Osteoblast (primary cell): ENCODE results near the gene CHSY1. TPM values are rescaled to one million over a fixed set of nuclear protein-coding genes. Genes with fewer than 3 reads are reported as not detected.
A peak's percentile ranks its signal among the peaks of the same experiment; 100 is the strongest.
"Not testable (repeated sequence)": the region's sequence is repeated elsewhere in the genome, so short reads cannot be mapped to it uniquely, and the experiment has no call there.

Source experiments
- DNase-seq: peaks from one replicate; pipeline ENCODE4 v3.0.0; 2011; ENCODE audit warnings: low spot score, mixed read lengths; ENCODE audit not compliant: insufficient read length; ENCODE audit errors: missing footprints
- H2AFZ ChIP-seq: 2 replicates; pipeline ENCODE4 v1.6.0; 2011; ENCODE audit warnings: mild to moderate bottlenecking, low read length
- H3K27ac ChIP-seq: 2 replicates; pipeline ENCODE4 v1.5.1; 2011; ENCODE audit warnings: mild to moderate bottlenecking, low read depth, low read length, moderate library complexity
- H3K27me3 ChIP-seq: 2 replicates; pipeline ENCODE4 v1.6.0; 2012; ENCODE audit warnings: mild to moderate bottlenecking, control low read depth, inconsistent platforms, low read length, moderate library complexity; ENCODE audit not compliant: insufficient read depth
- H3K36me3 ChIP-seq: 2 replicates; pipeline ENCODE4 v1.5.1; 2011; ENCODE audit warnings: mild to moderate bottlenecking, low read length, control low read depth, moderate library complexity; ENCODE audit not compliant: insufficient read depth
- H3K4me1 ChIP-seq: 2 replicates; pipeline ENCODE4 v1.5.1; 2011; ENCODE audit warnings: mild to moderate bottlenecking, low read length, control low read depth, moderate library complexity; ENCODE audit not compliant: insufficient read depth
- H3K4me2 ChIP-seq: 2 replicates; pipeline ENCODE4 v1.6.0; 2011; ENCODE audit warnings: mild to moderate bottlenecking, low read length; ENCODE audit not compliant: insufficient read depth
- H3K4me3 ChIP-seq: fragments of 200-600 bp; sonication (generic); 3 replicates; pipeline ENCODE4 v1.5.1; 2012; ENCODE audit warnings: mild to moderate bottlenecking, low read length, inconsistent platforms; ENCODE audit not compliant: insufficient read depth
- H3K79me2 ChIP-seq: 2 replicates; pipeline ENCODE4 v1.6.0; 2012; ENCODE audit warnings: mild to moderate bottlenecking, low read length, control low read depth, inconsistent platforms; ENCODE audit not compliant: insufficient read depth
- H3K9me3 ChIP-seq: 2 replicates; pipeline ENCODE4 v1.5.1; 2011; ENCODE audit warnings: low read depth, low read length, control low read depth
- H4K20me1 ChIP-seq: 2 replicates; pipeline ENCODE4 v1.6.0; 2012; ENCODE audit warnings: mild to moderate bottlenecking, low read length, control low read depth; ENCODE audit not compliant: insufficient read depth
- total RNA-seq: library from RNA; depleted of rRNA; stranded (reverse); fragments of >200 nt; gene quantifications from 2 replicates; pipeline ENCODE4 v1.2.3, GENCODE V29; 2012
- TF ChIP-seq, protein P1 (sequence below): IDR thresholded peaks from 2 replicates; pipeline ENCODE4 v1.5.1; 2011; ENCODE audit warnings: mild to moderate bottlenecking, low read depth, low read length, moderate library complexity; ENCODE audit errors: extremely low read depth

The CHSY1 gene
- total RNA-seq, 1 donor, result 39.1 TPM

DNA sequence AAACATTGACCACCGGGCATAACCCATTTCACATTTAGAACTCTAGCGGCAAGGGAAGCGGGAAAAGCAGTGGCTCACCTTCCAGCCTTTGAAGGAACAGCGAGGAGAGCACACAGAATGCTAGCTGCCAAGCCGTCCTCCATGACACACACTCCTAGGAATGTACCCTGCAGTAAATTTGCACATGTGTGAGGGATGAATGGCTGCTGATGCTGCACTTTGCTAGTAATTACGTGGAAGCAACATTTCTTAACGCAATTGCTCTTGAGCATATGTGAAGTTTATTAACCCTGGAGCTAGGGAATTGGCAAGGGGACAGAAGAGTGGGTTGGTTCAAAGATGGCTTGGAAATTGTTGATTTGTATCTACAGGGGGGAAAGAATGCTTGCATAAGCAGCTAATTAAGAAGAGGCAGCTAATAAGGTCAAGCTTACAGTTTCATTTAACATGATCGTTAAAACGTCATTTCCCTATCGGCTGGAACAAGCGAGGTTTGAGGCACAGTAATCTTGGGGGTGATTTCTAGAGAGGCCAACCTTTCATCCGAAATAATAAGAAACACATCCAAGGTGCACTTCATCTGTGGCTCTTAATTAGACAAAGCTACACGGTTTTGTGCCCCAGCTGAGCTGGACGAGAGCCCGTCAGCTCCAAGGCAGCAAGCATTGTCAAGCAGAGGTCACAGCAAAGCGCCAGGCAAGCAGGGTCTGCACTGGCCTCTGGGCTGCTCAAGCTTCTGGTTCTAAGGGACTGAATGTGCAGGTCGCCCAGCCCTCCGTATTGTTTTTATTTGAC lies 123.4 kb downstream of the CHSY1 start:
- peak overlapping the region; percentile 100 for H3K27ac ChIP-seq
- TF ChIP-seq, protein P1, sequence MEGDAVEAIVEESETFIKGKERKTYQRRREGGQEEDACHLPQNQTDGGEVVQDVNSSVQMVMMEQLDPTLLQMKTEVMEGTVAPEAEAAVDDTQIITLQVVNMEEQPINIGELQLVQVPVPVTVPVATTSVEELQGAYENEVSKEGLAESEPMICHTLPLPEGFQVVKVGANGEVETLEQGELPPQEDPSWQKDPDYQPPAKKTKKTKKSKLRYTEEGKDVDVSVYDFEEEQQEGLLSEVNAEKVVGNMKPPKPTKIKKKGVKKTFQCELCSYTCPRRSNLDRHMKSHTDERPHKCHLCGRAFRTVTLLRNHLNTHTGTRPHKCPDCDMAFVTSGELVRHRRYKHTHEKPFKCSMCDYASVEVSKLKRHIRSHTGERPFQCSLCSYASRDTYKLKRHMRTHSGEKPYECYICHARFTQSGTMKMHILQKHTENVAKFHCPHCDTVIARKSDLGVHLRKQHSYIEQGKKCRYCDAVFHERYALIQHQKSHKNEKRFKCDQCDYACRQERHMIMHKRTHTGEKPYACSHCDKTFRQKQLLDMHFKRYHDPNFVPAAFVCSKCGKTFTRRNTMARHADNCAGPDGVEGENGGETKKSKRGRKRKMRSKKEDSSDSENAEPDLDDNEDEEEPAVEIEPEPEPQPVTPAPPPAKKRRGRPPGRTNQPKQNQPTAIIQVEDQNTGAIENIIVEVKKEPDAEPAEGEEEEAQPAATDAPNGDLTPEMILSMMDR, result no peak
- H3K4me3 ChIP-seq, result peak overlapping the region; percentile 12
- no peaks in the 10 kb centered on the region for H3K27me3 ChIP-seq
- H3K4me1 ChIP-seq, result peaks cover 43% of the 10 kb centered on the region
- H3K36me3 ChIP-seq, result no peaks in the 10 kb centered on the region
- DNase-seq, result peak; percentile 84
- no peaks in the 10 kb centered on the region for H4K20me1 ChIP-seq
- H3K9me3 ChIP-seq, result peaks cover 3% of the 10 kb centered on the region
- no peaks in the 10 kb centered on the region for H3K79me2 ChIP-seq
- H2AFZ ChIP-seq, result no peak overlapping the region
- H3K4me2 ChIP-seq, result peak overlapping the region; percentile 73

DNA sequence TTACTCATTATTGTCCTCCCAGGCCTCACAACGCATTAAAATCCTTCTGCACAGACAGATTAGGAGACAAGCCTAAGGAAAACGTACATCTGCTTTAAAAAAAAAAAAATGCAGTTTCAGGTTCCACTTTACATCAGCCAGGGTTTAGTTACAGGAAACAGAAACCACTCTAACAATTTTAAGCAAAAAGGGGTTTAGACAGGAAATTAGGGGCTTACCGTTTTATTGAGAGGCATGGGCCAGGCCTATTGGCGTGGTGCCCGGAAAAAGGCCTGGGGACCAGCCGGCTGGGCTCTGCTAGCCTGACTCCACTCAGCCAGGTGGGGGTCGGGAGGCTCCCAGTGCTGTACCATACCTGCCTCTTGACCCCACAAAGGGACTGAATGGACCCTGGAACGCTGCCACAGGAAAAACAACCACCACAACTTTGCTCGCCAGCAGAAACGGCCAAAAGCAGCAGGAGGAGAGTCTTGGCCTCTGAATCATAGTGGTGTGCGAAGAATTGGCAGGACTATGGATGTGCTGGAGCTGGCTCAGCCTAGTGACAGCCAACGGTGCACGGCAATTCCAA lies 124.3 kb downstream of the CHSY1 start:
- no peak overlapping the region for H2AFZ ChIP-seq
- peaks cover 47% of the 10 kb centered on the region for H3K4me1 ChIP-seq

DNA sequence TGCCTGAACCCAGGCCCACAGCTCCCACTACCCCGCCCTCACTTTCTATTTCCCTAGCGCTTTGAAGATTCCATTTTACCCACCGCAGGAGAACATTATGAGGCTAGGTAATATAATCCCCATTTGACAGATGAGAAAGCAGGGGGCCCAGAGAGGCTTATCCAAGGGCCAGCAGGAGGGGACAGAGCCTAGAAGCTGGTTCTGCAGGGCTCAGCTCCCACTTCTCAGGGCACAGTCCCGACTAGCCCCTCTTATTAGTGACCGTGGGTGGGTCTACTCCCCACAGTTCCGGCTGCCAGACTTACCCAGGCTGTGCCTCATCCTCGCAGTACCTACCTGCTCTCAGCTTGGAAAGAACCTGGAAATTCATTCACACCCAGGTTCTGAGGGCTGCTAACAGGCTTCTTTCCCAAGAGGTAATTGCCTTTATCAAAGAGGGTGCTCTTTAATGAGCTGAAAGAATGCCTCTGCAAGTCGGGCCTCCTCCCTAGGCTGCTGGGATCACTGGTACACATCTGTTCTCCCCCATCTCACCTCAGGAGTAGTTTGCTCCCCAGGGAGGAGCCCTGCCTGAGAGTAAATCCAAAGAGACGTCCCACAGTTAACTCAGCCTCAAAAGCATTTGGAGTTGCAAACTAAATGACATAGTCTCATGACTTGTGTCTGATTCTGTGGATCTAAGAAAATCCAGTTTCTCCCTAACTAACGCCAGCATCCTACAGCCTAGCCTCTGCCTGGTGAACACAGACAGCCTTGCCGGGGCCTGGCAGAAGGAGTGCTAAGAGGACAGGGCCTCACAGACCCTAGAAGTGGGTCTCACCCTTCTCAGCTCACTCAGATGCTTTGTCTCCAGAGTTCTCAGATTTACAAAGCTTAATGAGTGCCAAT lies 125.0 kb downstream of the CHSY1 start:
- Histone ChIP-seq H3K4me3 (peak overlapping the region; percentile 30), H3K9me3 (peaks cover 3% of the 10 kb centered on the region), H3K27ac (peak overlapping the region; percentile 100), H3K4me2 (peak overlapping the region; percentile 73), H3K79me2 (peaks cover 6% of the 10 kb centered on the region), H3K36me3 (no peaks in the 10 kb centered on the region), H3K4me1 (peaks cover 54% of the 10 kb centered on the region), H2AFZ (no peak overlapping the region), H3K27me3 (no peaks in the 10 kb centered on the region), H4K20me1 (no peaks in the 10 kb centered on the region)
- peak; percentile 91 for DNase-seq
- TF ChIP-seq, protein P1, result no peak

More for the DNA sequence above, 124.3 kb downstream of the CHSY1 start:
- Histone ChIP-seq H4K20me1 (no peaks in the 10 kb centered on the region), H3K27me3 (no peaks in the 10 kb centered on the region), H3K4me3 (peak overlapping the region; percentile 30), H3K36me3 (no peaks in the 10 kb centered on the region), H3K27ac (peak overlapping the region; percentile 100), H3K9me3 (peaks cover 3% of the 10 kb centered on the region), H3K4me2 (peak overlapping the region; percentile 73), H3K79me2 (no peaks in the 10 kb centered on the region)
- TF ChIP-seq, protein P1, result no peak
- DNase-seq, result peak; percentile 95

DNA sequence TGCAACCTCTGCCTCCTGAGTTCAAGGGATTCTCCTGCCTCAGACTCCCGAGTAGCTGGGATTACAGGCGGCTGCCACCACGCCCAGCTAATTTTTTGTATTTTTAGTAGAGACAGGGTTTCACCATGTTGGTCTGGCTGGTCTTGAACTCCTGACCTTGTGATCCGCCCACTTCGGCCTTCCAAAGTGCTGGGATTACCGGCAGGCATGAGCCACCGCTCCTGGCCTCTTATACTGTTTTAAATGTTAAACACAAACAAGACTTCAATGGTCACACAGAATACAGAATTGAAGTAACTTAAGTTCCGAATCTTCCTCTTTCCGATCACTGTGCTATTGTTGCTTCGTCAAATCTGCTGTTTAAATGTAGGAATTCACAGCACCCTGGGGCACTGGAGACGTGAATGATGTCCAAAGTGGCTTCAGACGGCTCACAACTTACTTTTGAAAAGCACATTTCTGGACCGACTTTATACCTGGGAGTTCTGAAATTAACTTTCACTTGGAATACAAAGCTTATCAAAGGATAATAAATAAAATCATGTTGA lies 125.9 kb downstream of the CHSY1 start:
- not testable (repeated sequence) for H3K4me2 ChIP-seq, H3K9me3 ChIP-seq, H3K27me3 ChIP-seq, DNase-seq, H3K36me3 ChIP-seq, H3K4me3 ChIP-seq, H3K79me2 ChIP-seq, H4K20me1 ChIP-seq, H2AFZ ChIP-seq
- peaks cover 61% of the 10 kb centered on the region for H3K4me1 ChIP-seq
- peak overlapping the region; percentile 100 for H3K27ac ChIP-seq
